OCI-M1 (cell line): ENCODE results near the gene KCNH3.
A peak's percentile ranks its signal among the peaks of the same experiment; 100 is the strongest.

ENCODE experiments used
- DNase-seq: peaks from one replicate; lab custom pipeline; 2025; lab: John Stamatoyannopoulos, UW

The KCNH3 gene

GRCh38 chr12:49547090-49547690 is 8.4 kb downstream of the KCNH3 start:
- DNase-seq, result no peak

GRCh38 chr12:49548481-49548821 is 9.6 kb downstream of the KCNH3 start:
- DNase-seq, result no peak

DNA sequence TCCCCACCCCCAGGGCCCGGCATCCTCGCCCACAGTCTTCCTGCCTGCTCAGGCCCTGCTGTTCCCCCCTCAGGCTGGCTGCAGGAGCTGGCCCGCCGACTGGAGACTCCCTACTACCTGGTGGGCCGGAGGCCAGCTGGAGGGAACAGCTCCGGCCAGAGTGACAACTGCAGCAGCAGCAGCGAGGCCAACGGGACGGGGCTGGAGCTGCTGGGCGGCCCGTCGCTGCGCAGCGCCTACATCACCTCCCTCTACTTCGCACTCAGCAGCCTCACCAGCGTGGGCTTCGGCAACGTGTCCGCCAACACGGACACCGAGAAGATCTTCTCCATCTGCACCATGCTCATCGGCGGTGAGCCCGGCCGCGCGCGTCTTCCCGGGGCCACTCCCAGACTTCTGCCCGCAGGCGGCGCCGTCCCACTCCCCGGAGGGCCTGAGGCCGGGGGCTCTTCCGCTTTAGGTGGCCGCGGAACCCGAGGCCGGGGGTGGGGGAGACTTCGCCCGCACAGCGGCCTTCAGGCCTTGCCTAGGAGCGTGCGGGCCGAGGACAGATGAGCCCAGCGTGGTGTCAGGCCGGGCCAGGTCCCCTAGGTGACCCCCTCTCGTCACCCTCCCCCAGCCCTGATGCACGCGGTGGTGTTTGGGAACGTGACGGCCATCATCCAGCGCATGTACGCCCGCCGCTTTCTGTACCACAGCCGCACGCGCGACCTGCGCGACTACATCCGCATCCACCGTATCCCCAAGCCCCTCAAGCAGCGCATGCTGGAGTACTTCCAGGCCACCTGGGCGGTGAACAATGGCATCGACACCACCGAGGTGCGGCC is 10.2 kb downstream of the KCNH3 start:
- DNase-seq, result no peak

DNA sequence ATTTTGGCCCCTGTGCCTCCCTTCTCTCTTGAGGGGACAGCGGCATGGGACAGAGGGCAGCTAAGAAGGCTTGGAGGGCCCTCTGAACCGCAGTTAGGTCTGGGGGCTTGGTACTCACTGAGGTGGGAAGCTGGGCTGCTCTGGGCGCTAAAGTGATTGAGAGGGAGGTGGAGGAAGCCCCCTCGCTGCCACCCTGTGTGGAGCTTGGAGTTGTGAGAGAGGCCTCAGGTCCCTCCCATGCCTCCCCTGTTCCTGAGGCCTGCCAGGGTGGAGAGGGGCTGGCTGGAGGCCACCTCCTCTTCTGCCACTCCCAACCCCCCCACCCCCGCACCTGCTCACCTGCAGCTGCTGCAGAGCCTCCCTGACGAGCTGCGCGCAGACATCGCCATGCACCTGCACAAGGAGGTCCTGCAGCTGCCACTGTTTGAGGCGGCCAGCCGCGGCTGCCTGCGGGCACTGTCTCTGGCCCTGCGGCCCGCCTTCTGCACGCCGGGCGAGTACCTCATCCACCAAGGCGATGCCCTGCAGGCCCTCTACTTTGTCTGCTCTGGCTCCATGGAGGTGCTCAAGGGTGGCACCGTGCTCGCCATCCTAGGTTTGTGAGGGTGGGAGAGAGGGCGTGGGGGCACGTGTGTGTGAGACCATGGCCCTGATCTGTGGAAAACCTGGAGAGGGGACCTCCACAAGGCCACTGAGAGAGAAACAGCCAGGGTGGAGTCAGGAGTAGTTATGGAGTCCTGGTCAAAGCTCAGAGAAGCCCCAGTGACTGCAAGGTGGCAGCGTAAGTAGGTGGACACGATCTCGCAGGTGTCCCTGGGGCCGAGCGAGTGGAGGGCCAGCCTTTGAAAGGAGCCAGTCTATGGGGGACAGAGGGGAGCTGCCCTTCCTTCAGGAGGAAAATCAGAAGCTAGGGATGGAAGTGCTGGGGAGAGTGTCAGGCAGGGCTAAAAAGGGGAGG is 11.2 kb downstream of the KCNH3 start:
- DNase-seq, result no peak

- DNase-seq, result no peak
Observed at GRCh38 chr12:49550693-49551252, 11.9 kb downstream of the KCNH3 start.

GRCh38 chr12:49552014-49552413 is 13.2 kb downstream of the KCNH3 start:
- no peak for DNase-seq

- DNase-seq, result no peak
Observed at GRCh38 chr12:49552425-49552824, 13.6 kb downstream of the KCNH3 start.

DNA sequence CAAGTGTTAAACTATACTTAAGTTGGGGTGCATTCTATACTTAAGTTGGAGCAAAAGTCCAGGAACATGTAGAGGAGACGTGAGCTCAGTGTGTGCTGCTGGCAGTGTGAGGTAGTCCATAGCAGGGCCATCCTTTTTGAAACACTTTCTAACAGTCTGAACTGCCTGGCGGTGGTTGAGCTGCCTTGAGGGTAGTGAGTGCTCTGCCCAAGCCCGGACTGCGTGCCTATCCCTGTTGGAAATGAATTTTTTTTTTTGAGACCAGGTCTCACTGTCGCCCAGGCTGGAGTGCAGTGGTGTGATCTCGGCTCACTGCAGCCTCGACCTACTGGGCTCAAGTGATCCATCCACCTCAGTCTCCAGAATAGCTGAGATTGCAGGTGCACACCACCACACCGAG is 14.1 kb downstream of the KCNH3 start:
- no peak for DNase-seq

DNA sequence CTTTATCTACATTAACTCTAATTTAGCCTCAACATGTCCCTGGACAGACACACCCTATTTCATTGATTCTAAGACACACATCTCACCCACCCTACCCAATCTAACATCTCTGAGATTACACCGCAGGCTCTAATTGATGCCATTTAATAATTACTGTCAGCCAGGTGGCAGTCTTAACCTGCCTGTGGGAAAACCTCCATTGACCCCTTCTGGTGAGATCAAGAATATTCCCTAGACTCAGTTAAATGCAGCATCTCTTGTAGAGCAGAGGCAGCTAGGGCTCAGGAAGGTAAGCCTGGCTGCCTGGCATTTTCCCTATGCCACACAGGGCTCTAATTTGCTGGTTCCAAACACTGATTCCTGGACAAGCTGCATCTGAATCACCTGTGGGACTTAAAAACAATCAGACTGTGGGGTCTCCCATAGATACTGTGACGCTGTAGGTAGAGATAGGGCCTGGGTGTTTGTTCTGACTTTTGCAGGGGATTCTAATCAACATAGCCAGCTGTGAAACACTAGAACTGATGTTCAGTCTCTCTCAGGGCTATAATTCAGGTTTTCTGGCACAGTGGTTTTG is 14.8 kb downstream of the KCNH3 start:
- DNase-seq, result peak; percentile 61

DNA sequence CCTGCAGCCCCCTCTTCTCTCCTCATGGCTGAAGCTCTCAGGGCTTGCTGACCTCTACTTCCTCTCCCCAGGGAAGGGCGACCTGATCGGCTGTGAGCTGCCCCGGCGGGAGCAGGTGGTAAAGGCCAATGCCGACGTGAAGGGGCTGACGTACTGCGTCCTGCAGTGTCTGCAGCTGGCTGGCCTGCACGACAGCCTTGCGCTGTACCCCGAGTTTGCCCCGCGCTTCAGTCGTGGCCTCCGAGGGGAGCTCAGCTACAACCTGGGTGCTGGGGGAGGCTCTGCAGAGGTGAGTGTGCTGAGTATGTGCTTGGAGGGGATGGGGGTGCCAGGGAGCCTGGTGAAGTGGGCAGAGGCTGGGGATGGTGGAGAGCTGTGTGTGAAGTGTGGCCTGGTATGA is 15.4 kb downstream of the KCNH3 start:
- no peak for DNase-seq

DNA sequence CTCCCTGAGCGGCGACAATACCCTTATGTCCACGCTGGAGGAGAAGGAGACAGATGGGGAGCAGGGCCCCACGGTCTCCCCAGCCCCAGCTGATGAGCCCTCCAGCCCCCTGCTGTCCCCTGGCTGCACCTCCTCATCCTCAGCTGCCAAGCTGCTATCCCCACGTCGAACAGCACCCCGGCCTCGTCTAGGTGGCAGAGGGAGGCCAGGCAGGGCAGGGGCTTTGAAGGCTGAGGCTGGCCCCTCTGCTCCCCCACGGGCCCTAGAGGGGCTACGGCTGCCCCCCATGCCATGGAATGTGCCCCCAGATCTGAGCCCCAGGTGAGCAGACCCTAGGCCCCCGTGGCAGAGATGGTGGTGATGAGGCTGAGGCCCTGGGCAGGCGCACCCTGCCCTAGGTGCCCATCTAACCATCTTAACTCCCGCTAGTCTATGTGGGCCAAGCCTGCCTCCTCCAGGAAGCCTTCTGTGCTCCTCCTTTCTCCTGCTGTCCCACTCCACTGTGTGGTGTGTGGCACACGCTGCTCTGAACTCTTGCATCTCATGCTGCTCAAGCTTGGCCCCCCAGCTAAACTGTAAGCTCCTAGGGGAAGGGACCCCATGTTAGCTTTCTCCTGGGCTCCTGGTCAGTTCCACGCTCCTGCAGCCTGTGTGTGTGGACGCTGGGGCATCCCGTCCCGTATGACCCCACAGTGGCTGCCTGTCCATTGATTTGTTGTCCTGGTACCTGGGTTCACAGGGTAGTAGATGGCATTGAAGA is 17.0 kb downstream of the KCNH3 start:
- no peak for DNase-seq

DNA sequence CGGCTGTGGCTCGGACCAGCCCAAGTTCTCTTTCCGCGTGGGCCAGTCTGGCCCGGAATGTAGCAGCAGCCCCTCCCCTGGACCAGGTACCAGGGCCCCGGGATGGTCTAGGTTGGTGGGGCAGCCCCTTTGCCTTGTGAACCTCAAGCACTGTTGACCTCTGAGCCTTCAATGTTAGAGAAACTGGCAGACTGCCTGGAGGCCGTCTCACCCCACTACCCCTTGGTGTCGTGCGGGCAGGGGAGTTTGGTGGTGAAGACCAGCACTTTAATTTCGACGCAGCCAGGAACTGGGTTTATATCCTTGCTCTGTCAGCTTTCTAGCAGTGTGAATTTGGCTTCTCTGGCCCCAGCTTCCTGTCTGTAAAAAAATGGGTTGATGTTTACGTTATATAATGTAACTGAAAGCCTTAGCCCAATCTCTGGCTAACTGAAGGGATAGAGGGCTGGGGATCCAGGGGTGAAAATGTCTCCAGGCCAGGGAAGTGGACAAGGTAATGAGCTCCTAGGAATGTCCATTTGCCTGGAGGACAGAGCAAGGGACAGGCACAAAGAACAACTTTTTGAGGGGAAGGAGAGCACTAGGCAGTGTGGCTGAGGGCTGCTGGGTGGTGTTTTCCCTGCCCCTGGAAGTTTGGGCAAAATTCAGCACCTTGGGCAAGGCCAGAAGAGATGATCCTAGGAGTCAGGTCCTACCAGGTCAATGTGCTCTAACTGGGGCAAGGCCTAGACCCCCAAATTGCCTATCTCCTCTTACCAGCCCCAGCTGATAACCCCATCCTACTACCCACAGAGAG is 17.8 kb downstream of the KCNH3 start:
- DNase-seq, result no peak

- no peak for DNase-seq
Observed at GRCh38 chr12:49557187-49557916, 18.5 kb downstream of the KCNH3 start.

- no peak for DNase-seq
Observed at GRCh38 chr12:49557917-49558215, 19.0 kb downstream of the KCNH3 start.

DNA sequence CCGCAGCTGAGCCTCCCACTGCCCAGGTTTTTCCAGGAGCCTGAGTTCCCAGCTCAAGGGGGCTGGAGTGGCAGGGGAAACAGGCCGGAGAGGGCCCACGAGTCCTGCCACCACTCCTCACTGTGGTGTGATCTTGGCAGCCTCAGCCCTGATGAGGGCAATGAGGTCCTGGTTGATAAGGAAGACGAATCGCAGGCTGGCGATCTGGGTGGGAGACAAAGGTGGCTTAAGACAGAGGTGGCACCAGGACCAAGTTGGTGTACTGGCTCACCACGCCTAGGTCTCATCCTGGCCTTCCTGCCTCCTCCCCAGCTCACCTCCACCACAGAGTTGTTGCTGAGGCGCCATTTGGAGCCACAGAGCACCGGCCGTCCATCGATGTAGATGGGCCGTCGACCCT is 19.7 kb downstream of the KCNH3 start:
- DNase-seq, result no peak

GRCh38 chr12:49559011-49559675 is 20.3 kb downstream of the KCNH3 start:
- DNase-seq, result no peak

GRCh38 chr12:49560695-49561094 is 21.9 kb downstream of the KCNH3 start:
- no peak for DNase-seq

DNA sequence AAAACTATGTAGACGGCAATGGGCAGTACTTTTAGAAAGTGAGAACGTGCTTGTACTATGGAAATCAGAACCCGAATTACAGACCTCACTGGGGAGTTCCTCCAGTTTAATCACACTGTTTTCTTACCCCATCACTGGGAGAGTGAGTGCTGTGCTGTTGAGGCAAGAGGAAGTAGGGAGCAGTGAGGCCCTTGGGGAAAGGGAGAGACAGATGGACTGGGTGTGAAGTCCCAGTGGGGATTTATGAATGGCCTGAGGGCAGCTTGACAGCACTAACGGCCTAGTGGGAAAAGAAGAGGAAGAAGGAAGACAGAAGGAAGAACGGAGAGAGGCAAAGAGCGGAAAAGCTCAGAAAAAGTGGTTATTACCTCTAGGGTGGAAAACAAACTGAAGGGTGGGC is 23.4 kb downstream of the KCNH3 start:
- DNase-seq, result no peak

DNA sequence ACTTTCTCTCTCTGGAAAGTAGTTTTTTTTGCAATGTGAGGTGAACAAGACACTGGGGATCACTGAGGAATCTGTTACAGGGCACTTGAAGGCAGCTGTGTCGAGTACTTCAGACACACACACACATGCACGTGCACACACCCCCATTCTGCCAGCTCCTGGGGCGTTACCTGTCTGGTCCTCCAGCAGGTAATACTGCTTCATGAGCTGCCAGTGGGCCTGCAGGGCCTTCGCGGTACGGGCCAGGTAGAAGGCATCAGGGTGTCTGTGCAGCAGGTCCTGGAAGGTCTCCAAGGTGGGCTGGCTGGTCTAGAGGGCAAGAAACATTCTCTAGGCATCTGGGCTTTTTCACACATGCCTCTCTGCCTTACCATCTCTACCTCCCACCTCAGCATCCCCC is 24.0 kb downstream of the KCNH3 start:
- DNase-seq, result no peak
